Right lobe of liver (tissue), 4 donors: ENCODE data around the gene NPEPL1.

Source experiments
- POLR2A ChIP-seq: fragments of 450-650 bp; IDR thresholded peaks from one replicate; pipeline ENCODE4 v1.6.1; 2017; ENCODE audit warnings: antibody characterized with exemption, mild to moderate bottlenecking
- TF ChIP-seq, protein P1 (sequence below), 4 donors: fragments of 200-600 bp in 3 of 4; fragments of 450-650 bp in 1 of 4; IDR thresholded peaks; one replicate each; pipeline versions ENCODE4 v1.5.1 to v1.8.0; 2016 to 2022; ENCODE audit warnings: antibody characterized with exemption in 4 of 4, mild to moderate bottlenecking in 2 of 4
- donor health status: DM: no; HTN: no; CAD: no.
- donor health status: DM: no; HTN: no; CAD: no.
- donor health status: DM: no; HTN: yes; CAD: no.

DNA sequence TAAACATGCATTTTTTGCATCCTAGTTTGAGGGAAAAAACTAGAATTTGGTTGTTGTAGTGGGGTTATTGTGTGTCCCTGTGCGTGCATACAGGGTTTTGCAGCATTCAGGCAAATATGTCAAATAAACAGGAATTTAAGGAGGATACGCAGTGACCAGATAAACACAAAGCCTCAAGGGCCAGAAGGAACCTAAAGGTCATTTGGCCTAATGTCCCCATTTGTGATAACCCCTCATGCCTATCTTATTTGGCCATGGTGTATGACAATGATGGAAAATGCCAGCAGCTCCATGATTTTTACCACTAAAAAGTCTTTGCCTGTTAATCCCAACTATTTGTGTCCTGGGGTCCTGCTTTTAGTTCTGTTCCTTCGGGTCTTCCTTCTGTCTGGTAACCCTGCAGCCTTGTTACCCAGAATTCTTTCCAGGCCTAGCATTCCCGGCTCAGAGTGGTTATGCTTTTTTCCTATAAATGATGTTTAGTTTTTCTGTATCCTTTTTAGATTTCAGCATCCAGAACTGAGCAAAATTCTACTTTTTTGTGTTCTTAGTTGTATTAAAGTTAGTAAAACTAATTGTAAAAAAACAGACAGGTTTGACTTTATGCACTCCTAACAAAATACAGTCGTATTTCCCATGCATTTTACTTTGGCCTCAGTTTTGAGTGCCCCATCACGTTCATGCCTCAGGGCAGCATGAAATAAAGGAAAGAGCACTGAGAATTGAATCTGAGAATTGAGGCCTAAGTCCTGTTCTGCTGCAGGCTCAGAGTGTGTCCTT is 37.1 kb upstream of the NPEPL1 start:
- no peak for TF ChIP-seq POLR2A
- TF ChIP-seq, protein P1, sequence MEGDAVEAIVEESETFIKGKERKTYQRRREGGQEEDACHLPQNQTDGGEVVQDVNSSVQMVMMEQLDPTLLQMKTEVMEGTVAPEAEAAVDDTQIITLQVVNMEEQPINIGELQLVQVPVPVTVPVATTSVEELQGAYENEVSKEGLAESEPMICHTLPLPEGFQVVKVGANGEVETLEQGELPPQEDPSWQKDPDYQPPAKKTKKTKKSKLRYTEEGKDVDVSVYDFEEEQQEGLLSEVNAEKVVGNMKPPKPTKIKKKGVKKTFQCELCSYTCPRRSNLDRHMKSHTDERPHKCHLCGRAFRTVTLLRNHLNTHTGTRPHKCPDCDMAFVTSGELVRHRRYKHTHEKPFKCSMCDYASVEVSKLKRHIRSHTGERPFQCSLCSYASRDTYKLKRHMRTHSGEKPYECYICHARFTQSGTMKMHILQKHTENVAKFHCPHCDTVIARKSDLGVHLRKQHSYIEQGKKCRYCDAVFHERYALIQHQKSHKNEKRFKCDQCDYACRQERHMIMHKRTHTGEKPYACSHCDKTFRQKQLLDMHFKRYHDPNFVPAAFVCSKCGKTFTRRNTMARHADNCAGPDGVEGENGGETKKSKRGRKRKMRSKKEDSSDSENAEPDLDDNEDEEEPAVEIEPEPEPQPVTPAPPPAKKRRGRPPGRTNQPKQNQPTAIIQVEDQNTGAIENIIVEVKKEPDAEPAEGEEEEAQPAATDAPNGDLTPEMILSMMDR (IDR thresholded peaks at IDR 0.05): no peak
